Natural killer cell (primary cell): ENCODE measurements around the gene R3HDM2. TPM values are rescaled to one million over a fixed set of nuclear protein-coding genes. Genes with fewer than 3 reads are reported as not detected.

Experiments
- ATAC-seq, 3 donors: fragments of 150-1000 bp in 2 of 3; fragments of 200-7000 bp in 1 of 3; cut with Tn5 transposase; 1 replicate in 1 of 3; 2 replicates in 2 of 3; pipeline ENCODE4 v1.10.0; 2021; ENCODE audit warnings: mild to moderate bottlenecking in 2 of 3, moderate library complexity in 2 of 3
- DNase-seq, 2 donors: peaks; one replicate each; pipeline versions ENCODE4 v3.0.0 to v3.0.0-alpha.2; 2013 to 2021; ENCODE audit warnings: mixed read lengths in 1 of 2
- H3K27ac ChIP-seq: one replicate; pipeline ENCODE4 v1.5.1; 2013; ENCODE audit warnings: mild to moderate bottlenecking, low read length
- H3K27me3 ChIP-seq: one replicate; pipeline ENCODE4 v1.6.1; 2013; ENCODE audit warnings: low read length; ENCODE audit not compliant: control insufficient read depth, insufficient read depth
- H3K36me3 ChIP-seq: one replicate; pipeline ENCODE4 v1.6.1; 2013; ENCODE audit warnings: low read length; ENCODE audit not compliant: control insufficient read depth, insufficient read depth
- H3K4me1 ChIP-seq: one replicate; pipeline ENCODE4 v1.6.1; 2013; ENCODE audit warnings: low read length; ENCODE audit not compliant: control insufficient read depth, insufficient read depth
- H3K4me3 ChIP-seq: one replicate; pipeline ENCODE4 v1.5.1; 2013; ENCODE audit warnings: low read length
- H3K9me3 ChIP-seq: one replicate; pipeline ENCODE4 v1.6.1; 2013; ENCODE audit warnings: low read length; ENCODE audit not compliant: control insufficient read depth, insufficient read depth
- H3K27ac Mint-ChIP-seq, 2 donors: one replicate each; pipeline ENCODE4 v1.8.0; 2022; ENCODE audit warnings: mild to moderate bottlenecking in 2 of 2, mixed read lengths in 2 of 2, moderate library complexity in 1 of 2
- H3K27me3 Mint-ChIP-seq, 2 donors: one replicate each; pipeline ENCODE4 v1.8.0; 2022; ENCODE audit warnings: low read depth in 2 of 2, mixed read lengths in 2 of 2
- H3K36me3 Mint-ChIP-seq: one replicate; pipeline ENCODE4 v1.8.0; 2022; ENCODE audit warnings: mixed read lengths
- H3K4me1 Mint-ChIP-seq, 2 donors: one replicate each; pipeline ENCODE4 v1.8.0; 2022; ENCODE audit warnings: mixed read lengths in 2 of 2
- H3K4me3 Mint-ChIP-seq: one replicate; pipeline ENCODE4 v1.8.0; 2022; ENCODE audit warnings: mild to moderate bottlenecking, moderate library complexity, mixed read lengths
- H3K9me3 Mint-ChIP-seq, 2 donors: one replicate each; pipeline ENCODE4 v1.8.0; 2022; ENCODE audit warnings: mixed read lengths in 2 of 2
- WGBS: methylation state at CpG from one replicate; pipeline ENCODE4 v1.1.7; 2013; ENCODE audit warnings: missing lambda C conversion rate; ENCODE audit not compliant: insufficient coverage; 5-methylcytosine and 5-hydroxymethylcytosine counted together
- intact Hi-C: fragments of 100-400 bp; cut with micrococcal nuclease; formaldehyde crosslinking; loops from one replicate; pipeline ENCODE4 v1.14.2; 2022
- total RNA-seq, 4 donors: library from RNA; stranded (reverse); fragments of 120-200 nt in 1 of 4; gene quantifications; one replicate each; pipeline versions ENCODE4 v1.2.3 to v1.2.4, GENCODE V29; 2013 to 2022
- TF ChIP-seq, protein P1 (sequence below): fragments of 200-600 bp; IDR thresholded peaks from one replicate; pipeline ENCODE4 v1.8.0; 2022; ENCODE audit warnings: antibody characterized with exemption

R3HDM2 gene
- total RNA-seq, 3 donors from 2014 or later (not counting 1 experiment from before 2014, with no cell fraction given) = 110 to 124 (median 123) TPM

- Histone ChIP-seq H3K27ac (no peak overlapping the region), H3K27me3 (no peaks in the 10 kb centered on the region), H3K36me3 (peaks cover 3% of the 10 kb centered on the region), H3K9me3 (no peaks in the 10 kb centered on the region), H3K4me3 (no peak overlapping the region), H3K4me1 (no peaks in the 10 kb centered on the region)
- H3K27me3 Mint-ChIP-seq = no peaks in the 10 kb centered on the region
- intact Hi-C loops = no loop called here
- DNase-seq (no peak), ATAC-seq (no peak)
- peaks cover 0 to 5% of the 10 kb centered on the region in 2 donors for H3K4me1 Mint-ChIP-seq
- 99% methylated on average over 8 of the region's 8 CpGs for WGBS
- no peaks in the 10 kb centered on the region for H3K36me3 Mint-ChIP-seq
- TF ChIP-seq, protein P1, sequence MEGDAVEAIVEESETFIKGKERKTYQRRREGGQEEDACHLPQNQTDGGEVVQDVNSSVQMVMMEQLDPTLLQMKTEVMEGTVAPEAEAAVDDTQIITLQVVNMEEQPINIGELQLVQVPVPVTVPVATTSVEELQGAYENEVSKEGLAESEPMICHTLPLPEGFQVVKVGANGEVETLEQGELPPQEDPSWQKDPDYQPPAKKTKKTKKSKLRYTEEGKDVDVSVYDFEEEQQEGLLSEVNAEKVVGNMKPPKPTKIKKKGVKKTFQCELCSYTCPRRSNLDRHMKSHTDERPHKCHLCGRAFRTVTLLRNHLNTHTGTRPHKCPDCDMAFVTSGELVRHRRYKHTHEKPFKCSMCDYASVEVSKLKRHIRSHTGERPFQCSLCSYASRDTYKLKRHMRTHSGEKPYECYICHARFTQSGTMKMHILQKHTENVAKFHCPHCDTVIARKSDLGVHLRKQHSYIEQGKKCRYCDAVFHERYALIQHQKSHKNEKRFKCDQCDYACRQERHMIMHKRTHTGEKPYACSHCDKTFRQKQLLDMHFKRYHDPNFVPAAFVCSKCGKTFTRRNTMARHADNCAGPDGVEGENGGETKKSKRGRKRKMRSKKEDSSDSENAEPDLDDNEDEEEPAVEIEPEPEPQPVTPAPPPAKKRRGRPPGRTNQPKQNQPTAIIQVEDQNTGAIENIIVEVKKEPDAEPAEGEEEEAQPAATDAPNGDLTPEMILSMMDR = no peak
- no peak overlapping the region for H3K27ac Mint-ChIP-seq
- H3K4me3 Mint-ChIP-seq = no peak overlapping the region
- H3K9me3 Mint-ChIP-seq = no peaks in the 10 kb centered on the region
Observed at GRCh38 chr12:57360468-57360867, 70.4 kb downstream of the R3HDM2 start.

- H3K4me3 ChIP-seq = no peak overlapping the region
- no peak for ATAC-seq
- no peaks in the 10 kb centered on the region for H3K27me3 ChIP-seq
- Mint-ChIP-seq H3K9me3 (no peaks in the 10 kb centered on the region), H3K4me1 (peaks cover 0 to 5% of the 10 kb centered on the region in 2 donors), H3K36me3 (no peaks in the 10 kb centered on the region), H3K27me3 (no peaks in the 10 kb centered on the region), H3K27ac (no peak overlapping the region), H3K4me3 (no peak overlapping the region)
- H3K36me3 ChIP-seq = peaks cover 3% of the 10 kb centered on the region
- TF ChIP-seq, protein P1 = no peak
- H3K9me3 ChIP-seq = no peaks in the 10 kb centered on the region
- no peak overlapping the region for H3K27ac ChIP-seq
- intact Hi-C loops = no loop called here
- WGBS = 91% methylated on average over 4 of the region's 4 CpGs
- H3K4me1 ChIP-seq = no peaks in the 10 kb centered on the region
- no peak for DNase-seq
Observed at GRCh38 chr12:57358646-57359045, 72.2 kb downstream of the R3HDM2 start.

- H3K27ac Mint-ChIP-seq = peak overlapping the region in 1 of 2 donors; percentile 42
- H3K27me3 Mint-ChIP-seq = no peaks in the 10 kb centered on the region
- no peak overlapping the region for H3K4me3 Mint-ChIP-seq
- intact Hi-C loops = no loop called here
- TF ChIP-seq, protein P1 = no peak
- no peaks in the 10 kb centered on the region for H3K9me3 Mint-ChIP-seq
- H3K27ac ChIP-seq = no peak overlapping the region
- no peaks in the 10 kb centered on the region for H3K36me3 Mint-ChIP-seq
- DNase-seq = no peak
- no peaks in the 10 kb centered on the region for H3K9me3 ChIP-seq
- ATAC-seq = no peak
- peaks cover 0 to 11% of the 10 kb centered on the region in 2 donors for H3K4me1 Mint-ChIP-seq
- no peaks in the 10 kb centered on the region for H3K27me3 ChIP-seq
- peaks cover 3% of the 10 kb centered on the region for H3K36me3 ChIP-seq
- H3K4me3 ChIP-seq = no peak overlapping the region
- H3K4me1 ChIP-seq = no peaks in the 10 kb centered on the region
Observed at GRCh38 chr12:57355734-57356133, 75.1 kb downstream of the R3HDM2 start.

DNA sequence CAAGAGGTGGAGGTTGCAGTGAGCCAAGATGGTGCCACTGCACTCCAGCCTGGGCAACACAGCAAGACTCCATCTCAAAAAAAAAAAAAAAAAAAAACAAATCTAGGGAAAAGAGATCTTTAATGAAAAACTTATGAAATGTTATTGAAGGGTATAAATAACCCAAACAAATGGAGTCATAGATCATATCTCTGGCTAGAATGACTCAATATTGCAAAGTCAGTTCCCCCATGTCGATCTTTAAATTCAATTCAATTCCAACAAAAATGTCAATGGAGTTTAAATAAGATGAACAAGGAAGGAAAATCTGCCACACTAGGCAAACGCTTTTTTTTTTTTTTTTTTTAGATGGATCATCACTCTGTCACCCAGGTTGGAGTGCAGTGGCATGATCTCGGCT is 78.7 kb downstream of the R3HDM2 start:
- no peaks in the 10 kb centered on the region for H3K27me3 Mint-ChIP-seq
- no peak overlapping the region for H3K4me3 ChIP-seq
- H3K9me3 ChIP-seq = peaks cover 4% of the 10 kb centered on the region
- H3K4me3 Mint-ChIP-seq = no peak overlapping the region
- TF ChIP-seq, protein P1 = no peak
- no peak overlapping the region for H3K27ac Mint-ChIP-seq
- no peaks in the 10 kb centered on the region for H3K4me1 ChIP-seq
- 95% methylated on average over 2 of the region's 3 CpGs for WGBS
- H3K9me3 Mint-ChIP-seq = no peaks in the 10 kb centered on the region
- DNase-seq = no peak
- no peak overlapping the region for H3K27ac ChIP-seq
- H3K36me3 Mint-ChIP-seq = no peaks in the 10 kb centered on the region
- no peak for ATAC-seq
- H3K36me3 ChIP-seq = peaks cover 3% of the 10 kb centered on the region
- H3K4me1 Mint-ChIP-seq = peaks cover 0 to 6% of the 10 kb centered on the region in 2 donors
- intact Hi-C loops = no loop called here
- H3K27me3 ChIP-seq = no peaks in the 10 kb centered on the region
